Measurements from ENCODE around the gene DNAJC18.
"Not testable (repeated sequence)": the region's sequence is repeated elsewhere in the genome, so short reads cannot be mapped to it uniquely, and the experiment has no call there.

DNAJC18 gene

GRCh38 chr5:139460455-139460854 lies 21.1 kb upstream of the DNAJC18 start:
- no peak for ATAC-seq

GRCh38 chr5:139459451-139459934 lies 20.2 kb upstream of the DNAJC18 start:
- ATAC-seq = peak; percentile 50 to 60

GRCh38 chr5:139458580-139459407 lies 19.5 kb upstream of the DNAJC18 start:
- ATAC-seq = peak; percentile 96

- no peak for ATAC-seq
Observed at GRCh38 chr5:139457653-139458306, 18.5 kb upstream of the DNAJC18 start.

- no peak for ATAC-seq
Observed at GRCh38 chr5:139457241-139457640, 17.9 kb upstream of the DNAJC18 start.

- ATAC-seq = no peak
Observed at GRCh38 chr5:139456776-139457175, 17.5 kb upstream of the DNAJC18 start.

- ATAC-seq = no peak
Observed at GRCh38 chr5:139454568-139455290, 15.4 kb upstream of the DNAJC18 start.

- ATAC-seq = no peak
Observed at GRCh38 chr5:139453683-139454567, 14.6 kb upstream of the DNAJC18 start.

GRCh38 chr5:139451878-139452660 lies 12.7 kb upstream of the DNAJC18 start:
- no peak for ATAC-seq

- no peak for ATAC-seq
Observed at GRCh38 chr5:139451176-139451575, 11.9 kb upstream of the DNAJC18 start.

GRCh38 chr5:139446956-139447779 lies 7.8 kb upstream of the DNAJC18 start:
- ATAC-seq = peak; percentile 69 to 71

GRCh38 chr5:139445325-139446170 lies 6.2 kb upstream of the DNAJC18 start:
- no peak for ATAC-seq

GRCh38 chr5:139443831-139444453 lies 4.6 kb upstream of the DNAJC18 start:
- ATAC-seq = peak; percentile 49 to 50

- not testable (repeated sequence) for ATAC-seq
Observed at GRCh38 chr5:139440416-139440815, 1.1 kb upstream of the DNAJC18 start.

GRCh38 chr5:139438707-139439012 lies 665 bp downstream of the DNAJC18 start:
- ATAC-seq = no peak

- no peak for ATAC-seq
Observed at GRCh38 chr5:139435676-139436075, 3.6 kb downstream of the DNAJC18 start.

- no peak for ATAC-seq
Observed at GRCh38 chr5:139431706-139432105, 7.6 kb downstream of the DNAJC18 start.

GRCh38 chr5:139430015-139430414 lies 9.3 kb downstream of the DNAJC18 start:
- ATAC-seq = peak; percentile 79 to 86

GRCh38 chr5:139426203-139426885 lies 13.0 kb downstream of the DNAJC18 start:
- ATAC-seq = no peak

Data from activated CD4-positive, CD25-positive, alpha-beta regulatory T cell treated with anti-CD3 and anti-CD28 coated beads, Interleukin-2, amount 50 U/mL, for 24 hours (primary cell).